GM21576 (cell line): Measurements from ENCODE around the gene IL20RA.

Experiments
- ATAC-seq: cut with Tn5 transposase; IDR thresholded peaks from one replicate; pipeline ENCODE4 v1.9.1; 2021; ENCODE audit warnings: mild to moderate bottlenecking, moderate library complexity; ENCODE audit not compliant: unreplicated experiment

The IL20RA gene

DNA sequence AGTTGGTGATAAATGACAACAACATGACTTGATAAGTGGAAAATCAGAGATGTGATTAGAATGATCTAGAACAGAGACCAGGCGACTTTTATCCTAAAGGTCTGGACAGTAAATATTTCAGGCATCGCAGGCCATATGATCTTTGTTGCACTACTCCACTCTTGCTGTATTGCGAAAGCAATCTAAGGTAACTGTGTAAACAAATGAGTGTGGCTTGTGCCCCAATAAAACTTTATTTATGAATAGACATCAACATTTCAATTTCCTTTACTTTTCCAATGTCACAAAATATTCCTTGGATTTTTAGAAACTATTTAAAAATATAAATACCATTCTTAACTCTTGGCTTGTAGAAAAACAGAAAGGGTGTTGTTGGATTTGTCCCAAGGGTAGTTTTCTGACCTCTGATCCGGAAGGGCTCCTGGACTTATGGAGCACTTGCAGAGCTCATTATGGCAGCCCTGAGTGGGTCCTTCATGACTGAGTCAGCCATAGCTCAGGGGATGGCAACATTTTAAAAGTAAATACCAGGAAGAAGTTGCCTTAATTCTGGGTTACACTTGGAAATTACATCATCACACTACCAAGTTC lies 34.5 kb downstream of the IL20RA start:
- ATAC-seq: no peak

DNA sequence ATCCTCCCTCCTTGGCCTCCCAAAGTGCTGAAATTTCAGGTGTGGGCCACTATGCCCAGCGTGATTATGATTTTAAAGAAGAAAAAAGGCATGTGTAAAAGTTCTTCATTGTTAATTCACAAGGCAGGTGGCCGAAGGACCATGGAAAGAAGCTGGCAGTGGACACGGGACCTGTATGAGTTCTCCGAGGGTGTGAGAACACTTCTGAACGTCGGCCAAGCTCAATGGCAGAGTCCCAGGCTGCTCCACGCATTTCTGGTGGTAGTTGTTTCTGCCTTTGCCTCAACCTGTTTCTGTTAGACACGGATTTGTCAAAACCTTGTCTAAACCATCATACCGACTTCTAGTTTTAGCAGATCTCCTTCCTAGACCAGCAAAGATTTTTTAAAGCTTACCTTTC lies 36.6 kb downstream of the IL20RA start:
- ATAC-seq: no peak

DNA sequence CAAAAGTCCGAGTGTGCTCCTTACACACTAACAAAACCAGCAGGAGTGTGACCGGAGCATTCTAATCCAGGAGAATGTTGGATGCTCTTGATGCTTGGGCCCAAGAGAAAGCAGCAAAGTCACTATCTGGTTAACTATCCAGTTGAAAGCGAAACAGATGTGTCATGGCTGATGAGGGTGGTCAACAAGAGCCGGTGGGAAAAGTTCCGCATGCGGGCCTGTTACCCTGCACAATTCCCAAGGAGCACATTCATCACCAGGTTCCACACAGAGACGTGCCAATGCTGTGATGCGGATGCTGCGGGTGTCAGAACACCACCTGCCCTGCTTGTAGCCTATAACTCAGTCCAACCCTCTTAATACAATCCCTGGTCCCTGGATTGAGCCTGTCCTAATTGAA lies 38.7 kb downstream of the IL20RA start:
- no peak for ATAC-seq

DNA sequence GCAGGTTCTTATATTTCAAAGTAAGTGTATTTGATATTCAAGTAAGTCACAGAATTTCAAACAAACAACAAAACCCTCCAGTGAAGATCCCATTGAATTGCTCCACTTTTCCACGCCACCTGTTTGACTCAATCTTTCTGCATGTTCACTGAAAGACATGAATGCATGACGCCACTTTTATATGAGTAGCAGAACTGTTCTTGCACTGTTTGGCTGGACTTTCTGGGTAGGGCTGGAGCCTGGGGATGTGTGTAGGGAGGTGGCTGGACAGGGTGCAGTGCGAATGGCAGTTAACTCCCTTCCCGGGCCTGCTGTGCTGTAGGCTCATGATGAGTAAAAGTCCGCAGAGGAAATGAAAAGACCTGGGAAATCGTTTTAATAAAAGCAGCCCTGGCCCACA lies 39.7 kb downstream of the IL20RA start:
- ATAC-seq: no peak

DNA sequence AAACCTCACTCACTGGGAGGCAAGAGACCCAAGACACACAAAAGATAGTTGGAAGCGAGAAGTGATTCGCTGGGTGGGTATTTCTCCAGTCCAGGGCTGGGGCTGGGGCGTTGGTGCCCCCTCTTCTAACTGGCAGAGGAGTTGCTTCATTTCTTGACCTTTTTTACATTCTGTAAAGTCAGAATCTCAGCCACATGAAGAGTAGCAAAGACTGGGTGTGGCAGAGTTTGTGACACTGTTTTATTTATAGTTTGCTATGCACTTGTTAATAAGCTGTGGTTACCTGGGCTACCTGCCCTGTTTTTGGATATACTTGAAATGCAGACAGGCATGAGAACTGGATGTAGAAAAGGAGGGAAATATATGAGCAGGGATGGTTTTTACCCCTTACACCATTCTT lies 42.3 kb downstream of the IL20RA start:
- no peak for ATAC-seq

DNA sequence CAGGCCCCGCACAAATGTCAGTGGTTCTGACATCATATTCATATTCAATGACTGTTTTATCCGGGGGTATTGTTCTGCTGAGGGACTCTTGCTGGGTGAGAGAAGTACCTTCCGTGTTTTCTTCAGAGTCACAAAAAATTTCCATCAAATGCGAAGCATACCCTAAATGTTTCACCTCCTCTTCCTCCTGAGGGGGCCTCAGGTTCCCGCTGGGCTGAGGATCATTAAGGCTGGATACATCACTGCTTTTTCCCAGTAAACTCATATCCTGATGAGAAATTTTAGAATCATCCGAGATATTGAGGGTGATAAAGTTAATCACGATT lies 42.8 kb downstream of the IL20RA start:
- ATAC-seq: no peak

DNA sequence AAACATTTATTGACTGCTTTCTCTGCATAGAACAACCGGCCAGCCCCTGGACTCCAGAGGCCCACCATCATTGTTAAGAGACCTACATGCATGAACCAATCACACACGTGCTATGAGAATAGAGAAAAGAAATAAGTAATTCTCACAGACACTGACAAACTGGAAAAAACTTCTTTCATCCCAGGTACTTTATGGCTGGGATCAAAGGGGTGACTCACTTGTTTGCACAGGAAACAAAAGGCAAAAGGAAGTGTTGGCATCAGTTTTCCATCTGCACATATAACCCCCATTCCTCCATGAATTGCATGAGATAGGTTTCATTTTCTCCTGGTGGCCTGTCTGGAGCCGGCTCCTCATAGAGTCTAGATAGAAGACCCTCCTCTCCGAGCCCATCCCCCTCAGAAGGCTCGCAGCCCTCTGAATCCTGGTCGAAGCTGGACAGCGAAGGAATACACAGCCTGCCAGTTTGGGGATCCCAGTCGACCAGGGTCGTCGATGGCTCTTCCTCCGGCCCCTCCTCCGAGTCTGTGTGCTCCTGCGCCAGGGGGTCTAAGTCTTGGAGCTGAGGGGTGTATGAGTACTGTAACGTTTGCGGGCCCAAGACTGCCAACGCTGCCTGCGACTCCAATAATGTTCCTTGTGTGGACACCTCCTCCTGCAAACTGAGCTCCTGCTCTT lies 43.3 kb downstream of the IL20RA start:
- no peak for ATAC-seq

DNA sequence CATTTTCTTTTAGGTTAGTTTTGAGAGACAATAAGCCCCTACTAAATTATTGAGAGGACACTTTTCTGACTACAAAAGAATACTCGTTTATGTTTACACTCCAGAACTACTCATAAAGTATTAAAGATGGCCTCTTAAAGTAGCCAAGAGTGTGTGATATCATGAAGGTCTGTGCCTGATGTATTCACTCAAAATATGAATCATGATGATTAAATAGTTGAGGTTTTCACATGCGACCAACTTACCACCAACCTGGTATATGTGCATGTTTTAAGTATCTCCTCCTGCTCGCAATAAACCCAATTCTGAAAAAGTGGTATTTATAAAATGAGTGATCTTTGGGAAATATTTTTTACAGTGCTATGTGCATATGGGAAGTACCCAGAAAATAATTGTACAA lies 43.9 kb downstream of the IL20RA start:
- no peak for ATAC-seq

DNA sequence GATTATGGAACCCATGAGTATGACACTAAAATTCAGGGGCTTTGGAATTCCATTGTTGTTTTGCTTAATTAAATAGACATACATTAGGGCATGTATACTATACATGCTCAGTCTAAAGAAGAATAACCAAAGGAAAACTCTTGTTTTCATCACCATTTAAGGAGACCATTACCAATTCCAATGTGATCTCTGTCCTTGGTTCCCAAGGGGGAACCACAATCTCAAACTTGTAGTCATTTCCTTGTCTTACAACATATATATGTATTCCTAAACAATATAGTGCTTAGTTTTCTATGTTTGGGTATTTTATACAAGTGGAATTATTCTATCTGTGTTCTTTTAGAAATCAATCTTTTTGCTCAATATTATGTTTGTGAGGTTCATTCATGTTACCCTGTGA lies 49.2 kb downstream of the IL20RA start:
- no peak for ATAC-seq

DNA sequence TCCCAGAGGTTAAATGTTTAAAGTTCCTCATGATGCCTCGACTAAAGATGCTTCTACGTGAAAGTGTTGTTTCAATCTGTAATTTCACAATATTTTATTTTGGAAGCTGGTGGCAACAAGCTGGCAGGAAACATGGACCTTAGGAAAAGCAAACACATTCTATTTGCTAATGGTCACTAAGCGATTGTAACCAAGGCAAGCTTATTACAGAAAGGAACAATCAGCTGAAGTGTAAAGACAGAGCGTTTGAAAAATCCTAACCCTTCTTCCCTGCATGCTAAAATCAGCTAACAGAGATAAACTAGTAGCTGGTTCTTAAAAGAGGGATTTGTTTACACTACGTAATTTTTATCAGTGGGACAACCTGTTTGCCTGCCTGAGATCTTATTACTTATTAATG lies 50.0 kb downstream of the IL20RA start:
- no peak for ATAC-seq

DNA sequence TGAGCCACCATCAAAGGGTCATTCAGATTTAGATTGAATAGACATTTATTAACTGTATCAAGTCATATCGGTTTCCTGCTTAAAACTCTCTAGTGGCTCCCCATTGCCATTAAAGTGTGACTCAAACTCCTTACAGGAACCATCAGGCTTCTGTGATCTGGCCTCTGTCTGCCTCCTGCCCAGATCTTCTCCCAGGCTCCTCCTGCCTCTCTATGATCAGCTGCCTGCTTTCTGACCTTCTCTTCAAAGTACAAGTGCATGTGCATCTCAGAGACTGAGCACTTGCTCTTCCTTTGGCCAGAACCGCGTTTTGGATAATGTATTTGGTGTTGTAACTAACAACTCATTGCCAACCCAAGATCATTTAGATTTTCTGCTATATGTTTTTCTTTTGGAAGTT lies 52.7 kb downstream of the IL20RA start:
- ATAC-seq: no peak

DNA sequence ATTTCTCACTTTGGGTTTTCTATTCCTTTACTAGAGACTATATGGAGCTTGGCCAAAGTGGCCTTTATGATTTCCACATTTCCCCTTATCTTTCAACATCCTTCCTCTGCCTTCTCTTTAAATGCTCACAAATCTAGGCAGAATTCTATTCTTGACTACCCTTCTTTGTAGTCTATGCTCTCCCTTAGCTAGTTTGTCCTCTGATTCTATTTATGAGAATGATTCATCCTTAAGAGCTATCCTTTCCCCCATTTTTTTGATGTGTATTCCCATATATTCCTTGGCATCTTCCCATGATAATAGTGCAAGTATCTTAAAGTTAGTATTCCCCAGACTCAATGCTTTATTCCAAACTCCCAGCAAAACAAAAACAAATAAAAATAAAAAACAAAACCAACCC lies 53.1 kb downstream of the IL20RA start:
- ATAC-seq: no peak

DNA sequence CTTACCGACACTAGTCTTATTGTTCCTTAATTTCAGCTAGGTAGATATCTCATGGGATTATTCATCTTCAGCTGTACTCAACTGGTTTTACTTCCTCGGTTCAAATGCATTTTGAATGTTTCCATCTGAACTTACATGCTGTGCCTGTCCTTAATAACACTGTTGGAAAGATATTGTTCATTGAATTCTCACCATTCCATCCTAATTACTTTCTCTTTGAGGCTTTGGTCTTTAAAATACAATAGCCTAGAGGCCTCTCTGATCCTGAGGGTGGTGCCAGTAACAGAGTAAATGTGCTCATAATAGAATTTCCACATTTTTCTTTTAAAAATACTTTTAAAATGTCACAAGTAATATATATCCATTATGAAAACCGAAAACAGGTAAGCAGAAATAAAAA lies 54.0 kb downstream of the IL20RA start:
- ATAC-seq: no peak

DNA sequence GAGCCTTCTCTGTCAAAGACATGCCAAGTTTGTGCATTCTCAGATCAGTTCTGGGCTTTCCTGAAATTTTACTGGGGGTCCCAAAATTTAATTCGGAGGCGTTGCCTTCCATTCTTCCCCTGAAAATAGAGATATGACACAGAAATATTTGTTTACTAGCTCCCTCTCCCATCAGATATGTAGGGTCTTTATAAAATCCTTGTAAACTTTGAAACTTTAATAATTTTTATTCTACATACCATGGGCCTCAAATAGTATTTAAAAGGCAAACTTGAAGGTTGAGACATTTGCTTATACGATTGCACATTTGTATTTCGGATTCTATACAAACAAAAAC lies 54.6 kb downstream of the IL20RA start:
- ATAC-seq: no peak

DNA sequence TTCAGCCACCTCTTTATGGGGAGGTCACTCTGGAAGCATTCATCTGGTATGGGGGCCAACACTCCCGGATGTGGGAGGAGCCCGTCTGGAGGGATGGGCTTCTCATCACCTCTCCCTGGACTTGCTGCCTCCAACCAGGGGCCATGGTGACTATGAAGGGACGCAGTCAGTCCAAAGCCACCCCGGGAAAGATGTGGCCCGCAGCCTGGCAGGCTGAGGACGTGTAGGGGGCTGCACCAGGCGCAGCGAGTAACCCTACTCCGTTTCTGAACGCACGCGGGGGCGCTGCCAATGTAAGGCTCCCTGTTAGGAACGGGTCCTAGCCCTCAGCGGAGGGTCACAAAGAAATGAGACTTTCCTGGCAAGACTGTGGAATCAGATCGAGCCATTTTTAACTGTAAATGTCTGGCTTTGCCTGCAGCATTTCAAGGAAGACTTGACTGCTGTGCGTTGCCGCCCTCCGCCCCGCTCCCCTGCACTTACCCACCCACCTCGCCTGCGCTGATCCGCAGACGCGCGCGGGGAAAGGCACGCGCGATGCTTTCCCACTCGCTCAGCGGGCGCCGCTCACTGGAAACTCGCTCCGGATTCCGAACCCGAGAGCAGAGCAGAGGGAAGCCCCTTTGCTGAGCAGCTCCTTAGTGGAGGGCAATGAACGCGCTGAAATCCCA lies 55.1 kb downstream of the IL20RA start:
- no peak for ATAC-seq

DNA sequence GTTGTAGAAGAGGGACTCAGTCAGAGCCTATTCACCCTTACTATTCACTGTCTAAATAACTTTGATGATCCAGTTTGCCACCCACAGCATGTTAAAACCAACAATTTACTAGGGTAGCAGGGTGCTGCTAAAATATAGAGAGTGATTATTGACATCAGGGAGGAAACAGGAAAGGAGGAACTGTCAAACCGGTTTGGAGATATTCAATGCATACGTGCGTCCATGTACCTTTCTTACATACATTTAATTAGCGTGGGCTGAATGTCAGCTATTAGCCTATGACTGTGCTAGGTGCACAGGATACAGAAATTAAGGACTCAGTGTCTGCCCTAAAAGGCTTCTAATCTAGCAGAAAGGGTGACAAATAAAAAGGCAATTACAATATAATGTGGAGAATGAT lies 57.2 kb downstream of the IL20RA start:
- no peak for ATAC-seq

DNA sequence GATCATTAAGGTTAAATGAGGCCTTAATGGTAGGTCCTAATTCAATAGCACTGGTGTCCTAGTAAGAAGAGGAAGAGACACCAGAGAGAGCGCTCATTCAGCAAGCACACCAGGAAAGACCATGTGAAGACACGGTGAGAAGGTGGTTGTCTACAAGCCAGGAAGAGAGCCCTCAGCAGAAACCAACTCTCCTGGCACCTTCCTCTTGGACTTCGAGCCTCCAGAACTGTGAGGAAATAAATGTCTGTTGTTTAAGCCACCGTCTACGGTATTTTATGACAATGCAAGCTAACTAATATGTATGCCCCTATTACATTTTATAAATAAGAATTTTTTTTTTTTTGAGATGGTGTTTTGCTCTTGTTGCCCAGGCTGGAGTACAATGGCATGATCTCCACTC lies 59.3 kb downstream of the IL20RA start:
- no peak for ATAC-seq

DNA sequence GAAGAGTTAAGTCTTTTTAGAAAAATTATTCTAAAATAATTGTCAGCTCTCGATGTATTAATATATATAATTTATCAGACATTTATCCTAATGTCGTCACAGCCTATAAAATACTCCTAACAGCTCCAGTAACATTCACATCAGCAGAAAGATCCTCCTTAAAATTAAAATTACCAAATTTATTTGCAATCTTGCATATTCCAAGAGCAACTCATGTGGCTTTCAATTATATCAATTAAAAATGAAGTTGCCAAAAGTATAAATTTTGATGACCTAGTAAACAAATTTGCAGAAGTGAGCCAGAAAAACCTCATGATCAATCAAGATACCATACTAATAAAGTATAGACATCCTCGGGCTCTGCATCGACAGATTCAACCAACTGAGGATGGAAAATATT lies 60.2 kb downstream of the IL20RA start:
- no peak for ATAC-seq

DNA sequence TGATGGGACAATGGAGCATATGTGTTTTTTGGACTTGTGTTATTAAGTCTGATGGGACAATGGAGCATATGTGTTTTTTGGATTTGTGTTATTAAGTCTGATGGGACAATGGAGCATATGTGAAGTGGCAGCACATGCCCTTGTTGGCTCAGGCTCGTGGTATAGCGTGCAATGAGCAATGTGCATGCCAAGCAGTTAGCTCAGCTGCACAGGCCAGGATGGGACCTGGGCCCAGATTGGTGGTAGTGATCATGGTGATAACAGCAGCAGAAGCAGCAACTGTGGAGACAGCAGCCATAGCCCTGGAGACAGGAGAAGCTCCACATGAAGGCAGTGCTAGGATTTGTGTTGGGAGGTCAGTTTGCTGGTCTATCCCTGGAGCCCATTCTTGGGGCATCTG lies 61.1 kb downstream of the IL20RA start:
- ATAC-seq: no peak

DNA sequence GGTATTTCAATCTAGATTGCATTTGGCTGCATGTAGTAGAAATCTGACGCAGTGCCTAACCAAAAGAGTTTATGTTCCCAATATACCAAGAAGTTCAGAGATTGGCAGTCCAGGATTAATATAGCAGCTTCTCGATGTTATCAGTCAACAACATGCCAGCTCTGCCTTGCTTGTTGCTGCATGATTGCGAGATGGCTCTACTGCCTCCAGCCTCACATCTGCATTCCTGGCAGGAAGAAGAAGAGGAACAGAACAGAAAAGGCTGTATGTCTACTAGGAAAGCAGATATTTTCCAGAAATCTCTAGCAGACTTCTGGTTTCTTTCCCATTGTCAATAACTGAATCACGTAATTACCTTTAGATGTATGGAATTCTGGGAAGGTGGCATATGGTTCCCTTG lies 61.8 kb downstream of the IL20RA start:
- no peak for ATAC-seq

DNA sequence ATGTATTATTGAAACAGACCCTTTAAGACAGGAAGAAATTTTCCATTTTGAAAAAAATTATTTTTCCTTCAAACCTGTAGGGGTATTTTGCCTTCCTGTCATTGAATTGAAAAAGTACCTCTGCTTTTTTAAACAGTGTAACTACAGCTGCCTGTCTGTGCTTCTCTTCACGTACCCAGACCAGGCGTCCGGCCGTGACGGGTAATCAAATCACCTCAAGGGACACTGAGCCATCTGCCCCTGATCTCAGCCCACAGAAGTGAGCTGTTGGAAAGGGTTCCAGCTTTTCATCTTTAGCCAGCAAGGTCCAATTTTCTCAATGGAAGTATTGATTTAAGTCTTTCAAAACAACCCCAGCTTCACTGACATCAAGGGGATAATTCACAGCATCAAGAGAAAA lies 64.7 kb downstream of the IL20RA start:
- no peak for ATAC-seq

DNA sequence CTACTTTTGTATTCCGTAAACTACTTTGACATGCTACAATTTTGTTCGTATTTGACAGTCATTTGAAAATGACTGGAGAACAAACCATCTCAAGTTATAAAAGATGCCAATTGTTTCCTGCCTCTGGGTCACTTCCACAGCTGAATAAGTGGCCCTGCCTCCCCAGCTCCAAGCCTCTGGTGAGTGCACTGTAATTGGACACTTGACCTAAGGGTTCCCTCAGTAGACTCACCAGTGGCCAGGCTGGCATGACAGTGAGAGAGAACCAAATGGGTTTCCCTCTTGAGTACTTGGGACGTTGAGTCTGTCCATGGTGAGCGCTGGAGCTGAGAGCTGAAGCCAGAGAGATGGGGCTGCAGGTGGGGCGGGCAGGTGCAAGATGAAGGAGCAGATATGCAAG lies 65.6 kb downstream of the IL20RA start:
- no peak for ATAC-seq

DNA sequence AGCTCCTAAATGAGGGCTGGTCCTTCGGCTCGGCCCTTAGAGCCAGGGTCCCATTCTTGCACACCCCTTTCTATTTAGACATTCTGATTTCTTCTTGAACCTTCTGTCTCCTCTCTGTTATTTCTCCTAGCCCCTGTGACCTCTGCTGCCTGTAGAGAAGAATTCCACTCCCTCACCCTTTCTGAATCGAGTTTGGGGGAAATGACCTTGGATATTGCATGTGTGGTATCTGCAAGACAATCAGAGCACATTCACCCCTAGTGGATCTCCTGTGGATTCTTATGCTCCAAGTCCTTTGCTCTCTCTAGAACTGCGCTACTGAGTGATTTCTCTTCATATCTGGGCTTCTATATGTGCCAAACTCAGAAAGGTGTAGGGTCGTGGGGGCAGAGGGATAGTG lies 67.7 kb downstream of the IL20RA start:
- ATAC-seq: no peak
